SH-SY5Y (cell line): ENCODE measurements around the gene SLC6A9.

Experiments
- GATA2 ChIP-seq: IDR thresholded peaks from 2 replicates; pipeline ENCODE4 v1.6.1; 2011; ENCODE audit warnings: mild to moderate bottlenecking, low read depth, low read length
- GATA3 ChIP-seq: IDR thresholded peaks from 2 replicates; pipeline ENCODE4 v1.6.1; 2011; ENCODE audit warnings: low read depth, mild to moderate bottlenecking, low read length, moderate library complexity

DNA sequence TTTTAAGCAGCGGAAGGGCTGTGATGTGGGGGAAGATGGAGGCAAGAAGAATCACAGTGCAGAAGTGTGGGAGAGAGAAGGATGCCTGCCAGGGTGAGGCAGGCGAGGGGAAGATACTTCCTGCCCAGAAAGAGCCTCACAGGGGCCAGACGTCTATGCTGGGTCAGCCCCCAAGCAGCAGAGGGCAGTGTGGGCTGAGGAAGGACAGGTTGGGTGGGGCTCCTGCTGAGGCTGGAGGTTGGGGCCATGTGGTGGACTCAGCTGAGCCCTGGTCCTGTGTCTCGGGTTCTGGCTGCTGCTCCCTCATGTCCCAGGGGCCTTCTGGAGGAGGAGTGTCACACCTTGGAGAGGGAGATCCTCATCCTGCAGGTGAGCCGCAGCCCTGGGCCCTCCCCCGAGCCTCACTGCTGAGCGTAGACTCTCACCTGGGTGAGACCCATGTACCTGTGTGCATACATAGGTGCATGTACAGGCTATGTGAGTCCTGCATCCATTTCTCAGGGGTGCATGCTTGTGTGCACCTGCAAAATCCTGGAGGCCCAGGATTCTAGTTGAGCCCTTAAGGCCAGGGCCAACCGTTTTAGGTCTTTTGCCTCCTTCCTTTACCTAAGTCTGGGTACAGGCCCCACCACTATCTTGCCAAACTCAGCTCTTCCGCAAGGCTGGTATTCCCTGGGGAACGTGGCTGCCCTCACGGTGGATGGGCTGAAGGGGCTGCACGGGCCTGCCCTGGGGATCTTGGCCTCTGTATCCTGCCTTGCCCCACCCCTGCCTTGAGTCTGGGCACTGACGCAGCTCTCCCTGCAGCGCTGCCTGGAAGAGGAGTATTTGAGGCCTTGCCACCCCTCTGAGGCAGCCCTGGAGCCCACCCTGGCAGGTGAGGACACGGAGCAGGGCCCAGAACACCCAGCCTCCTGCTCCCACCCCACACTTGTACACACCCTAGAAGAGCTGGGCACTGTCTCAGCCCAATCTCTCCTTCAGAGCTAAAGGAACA, 36.2 kb downstream of the SLC6A9 start:
- no peak for TF ChIP-seq GATA3
- no peak for TF ChIP-seq GATA2
